Brain microvascular endothelial cell (primary cell): ENCODE data around the gene PARVG.
A peak's percentile ranks its signal among the peaks of the same experiment; 100 is the strongest.

ENCODE experiments used
- DNase-seq: peaks from one replicate; pipeline ENCODE4 v3.0.0-alpha.2; 2020
- H3K27ac ChIP-seq: fragments of 250-450 bp; sonication (Bioruptor Pico); 2 replicates; pipeline ENCODE4 v1.5.1; 2020; ENCODE audit warnings: mild to moderate bottlenecking, moderate library complexity
- H3K27me3 ChIP-seq: fragments of 250-450 bp; sonication (Bioruptor Pico); replicated peaks from 2 replicates; pipeline ENCODE4 v1.5.1; 2020; ENCODE audit warnings: mild to moderate bottlenecking
- H3K36me3 ChIP-seq: fragments of 250-450 bp; sonication (Bioruptor Pico); replicated peaks from 2 replicates; pipeline ENCODE4 v1.5.1; 2020; ENCODE audit warnings: mild to moderate bottlenecking
- H3K4me3 ChIP-seq: 2 replicates; pipeline ENCODE4 v1.5.1; 2011; ENCODE audit warnings: low read depth, mild to moderate bottlenecking, control low read depth, low read length, moderate library complexity
- in situ Hi-C: cut with HindIII; loops from 2 replicates; pipeline ENCODE4 v1.10.0; 2017; ENCODE audit warnings: low sequenced_read_pairs, low pct_ligation_motif_present
- TF ChIP-seq, protein P1 (sequence below): IDR thresholded peaks from 2 replicates; pipeline ENCODE4 v1.5.1; 2011; ENCODE audit warnings: low read depth, mild to moderate bottlenecking, moderate library complexity, low read length, control low read depth, inconsistent platforms; ENCODE audit errors: missing control alignments

PARVG gene

DNA sequence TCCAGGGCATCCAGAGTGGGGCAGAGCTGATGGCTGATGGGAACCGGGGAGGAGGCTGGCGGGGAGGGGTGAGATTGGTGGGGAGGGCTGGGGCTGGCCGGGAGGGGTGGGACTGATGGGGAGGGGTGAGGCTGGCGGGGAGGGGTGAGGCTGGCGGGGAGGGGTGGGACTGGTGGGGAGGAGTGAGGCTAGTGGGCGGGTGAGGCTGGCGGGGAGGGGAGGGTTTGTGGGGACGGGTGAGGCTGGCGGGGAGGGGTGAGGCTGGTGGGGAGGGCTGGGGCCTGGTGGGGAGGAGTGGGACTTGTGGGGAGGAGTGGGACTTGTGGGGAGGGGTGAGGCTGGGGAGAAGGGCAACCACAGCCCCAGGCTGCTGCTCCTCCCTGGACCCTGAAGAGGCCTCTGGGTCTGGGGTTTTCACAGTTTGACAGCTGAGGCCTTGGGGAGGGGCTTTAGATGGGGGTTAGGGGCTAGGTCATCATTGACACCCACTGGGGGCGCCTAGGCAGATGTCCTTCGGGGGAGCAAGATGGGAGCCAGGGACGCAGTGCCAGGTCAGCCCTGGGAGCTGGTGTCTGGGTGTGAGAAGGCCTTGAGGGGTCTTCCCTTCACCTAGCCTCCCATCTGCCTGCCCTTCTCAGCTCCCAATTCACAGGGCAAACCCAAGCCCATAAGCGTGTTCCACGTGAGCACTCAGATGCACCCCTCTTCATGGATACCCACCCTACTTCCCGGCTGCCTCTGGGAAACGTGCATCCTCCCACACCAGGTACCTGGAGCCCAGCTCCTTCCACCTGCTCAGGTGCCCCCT is 26.7 kb downstream of the PARVG start:
- no peak for DNase-seq
- TF ChIP-seq, protein P1, sequence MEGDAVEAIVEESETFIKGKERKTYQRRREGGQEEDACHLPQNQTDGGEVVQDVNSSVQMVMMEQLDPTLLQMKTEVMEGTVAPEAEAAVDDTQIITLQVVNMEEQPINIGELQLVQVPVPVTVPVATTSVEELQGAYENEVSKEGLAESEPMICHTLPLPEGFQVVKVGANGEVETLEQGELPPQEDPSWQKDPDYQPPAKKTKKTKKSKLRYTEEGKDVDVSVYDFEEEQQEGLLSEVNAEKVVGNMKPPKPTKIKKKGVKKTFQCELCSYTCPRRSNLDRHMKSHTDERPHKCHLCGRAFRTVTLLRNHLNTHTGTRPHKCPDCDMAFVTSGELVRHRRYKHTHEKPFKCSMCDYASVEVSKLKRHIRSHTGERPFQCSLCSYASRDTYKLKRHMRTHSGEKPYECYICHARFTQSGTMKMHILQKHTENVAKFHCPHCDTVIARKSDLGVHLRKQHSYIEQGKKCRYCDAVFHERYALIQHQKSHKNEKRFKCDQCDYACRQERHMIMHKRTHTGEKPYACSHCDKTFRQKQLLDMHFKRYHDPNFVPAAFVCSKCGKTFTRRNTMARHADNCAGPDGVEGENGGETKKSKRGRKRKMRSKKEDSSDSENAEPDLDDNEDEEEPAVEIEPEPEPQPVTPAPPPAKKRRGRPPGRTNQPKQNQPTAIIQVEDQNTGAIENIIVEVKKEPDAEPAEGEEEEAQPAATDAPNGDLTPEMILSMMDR: no peak
- no peak overlapping the region for H3K27ac ChIP-seq
- H3K4me3 ChIP-seq: no peak overlapping the region
- H3K27me3 ChIP-seq: no peaks in the 10 kb centered on the region
- no peaks in the 10 kb centered on the region for H3K36me3 ChIP-seq
- in situ Hi-C loops: no loop called here

DNA sequence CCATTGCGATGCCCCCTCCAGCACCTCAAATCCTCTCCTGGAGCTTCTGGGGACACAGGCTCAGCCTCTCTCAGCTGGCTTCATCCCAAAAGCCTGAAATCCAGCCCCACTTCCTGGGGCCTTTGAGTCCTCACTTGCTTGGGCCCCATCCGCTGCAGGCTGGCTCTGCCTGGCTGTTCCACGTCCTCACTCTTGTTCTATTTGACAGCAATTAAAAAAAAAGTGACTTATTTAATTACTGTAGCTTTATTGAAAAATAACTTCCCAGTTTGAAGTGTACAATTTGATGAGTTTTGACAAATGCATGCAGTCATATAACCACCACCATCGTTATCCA is 27.2 kb downstream of the PARVG start:
- Histone ChIP-seq H3K27ac (no peak overlapping the region), H3K27me3 (no peaks in the 10 kb centered on the region), H3K4me3 (no peak overlapping the region), H3K36me3 (no peaks in the 10 kb centered on the region)
- in situ Hi-C loops: no loop called here
- TF ChIP-seq, protein P1: no peak
- DNase-seq: no peak

DNA sequence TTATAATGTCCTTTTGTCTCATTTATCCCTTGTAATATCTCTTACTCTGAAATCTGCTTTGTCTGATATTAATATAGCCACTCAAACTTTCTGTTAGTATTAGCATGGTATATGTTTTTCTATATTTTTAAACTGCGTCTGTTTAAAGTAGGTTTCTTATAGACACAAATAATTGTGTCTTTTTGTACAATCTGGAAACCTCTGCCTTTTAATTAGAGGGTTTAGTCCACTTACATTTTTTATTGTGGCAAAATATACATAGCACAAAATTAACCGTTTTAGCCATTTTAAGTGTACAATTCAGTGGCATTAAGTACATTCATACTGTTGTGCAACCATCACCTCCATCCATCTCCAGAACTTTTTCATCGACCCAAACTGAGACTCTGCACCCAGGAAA is 28.6 kb downstream of the PARVG start:
- in situ Hi-C loops: no loop called here
- Histone ChIP-seq H3K27ac (no peak overlapping the region), H3K4me3 (no peak overlapping the region), H3K27me3 (no peaks in the 10 kb centered on the region), H3K36me3 (no peaks in the 10 kb centered on the region)
- DNase-seq: no peak
- TF ChIP-seq, protein P1: no peak

DNA sequence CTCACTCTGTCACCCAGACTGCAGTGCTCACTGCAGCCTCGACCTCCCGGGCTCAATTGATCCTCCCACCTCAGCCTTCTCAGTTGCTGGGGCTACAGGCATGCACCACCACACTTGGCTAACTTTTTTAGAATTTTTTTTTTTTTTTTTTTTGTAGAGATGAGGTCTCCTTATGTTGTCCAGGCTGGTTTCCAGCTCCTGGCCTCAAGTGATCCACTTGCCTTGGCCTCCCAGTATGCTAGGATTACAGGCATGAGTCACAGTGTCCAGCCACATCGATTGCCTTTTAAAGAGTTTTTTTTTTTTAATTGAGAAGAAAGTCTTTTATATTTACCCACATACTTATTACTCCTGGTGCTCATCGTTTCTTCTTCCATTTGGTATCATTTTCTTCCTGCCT is 30.0 kb downstream of the PARVG start:
- in situ Hi-C loops: no loop called here
- H3K4me3 ChIP-seq: no peak overlapping the region
- TF ChIP-seq, protein P1: no peak
- H3K27me3 ChIP-seq: no peaks in the 10 kb centered on the region
- no peaks in the 10 kb centered on the region for H3K36me3 ChIP-seq
- no peak overlapping the region for H3K27ac ChIP-seq
- DNase-seq: peak; percentile 31

DNA sequence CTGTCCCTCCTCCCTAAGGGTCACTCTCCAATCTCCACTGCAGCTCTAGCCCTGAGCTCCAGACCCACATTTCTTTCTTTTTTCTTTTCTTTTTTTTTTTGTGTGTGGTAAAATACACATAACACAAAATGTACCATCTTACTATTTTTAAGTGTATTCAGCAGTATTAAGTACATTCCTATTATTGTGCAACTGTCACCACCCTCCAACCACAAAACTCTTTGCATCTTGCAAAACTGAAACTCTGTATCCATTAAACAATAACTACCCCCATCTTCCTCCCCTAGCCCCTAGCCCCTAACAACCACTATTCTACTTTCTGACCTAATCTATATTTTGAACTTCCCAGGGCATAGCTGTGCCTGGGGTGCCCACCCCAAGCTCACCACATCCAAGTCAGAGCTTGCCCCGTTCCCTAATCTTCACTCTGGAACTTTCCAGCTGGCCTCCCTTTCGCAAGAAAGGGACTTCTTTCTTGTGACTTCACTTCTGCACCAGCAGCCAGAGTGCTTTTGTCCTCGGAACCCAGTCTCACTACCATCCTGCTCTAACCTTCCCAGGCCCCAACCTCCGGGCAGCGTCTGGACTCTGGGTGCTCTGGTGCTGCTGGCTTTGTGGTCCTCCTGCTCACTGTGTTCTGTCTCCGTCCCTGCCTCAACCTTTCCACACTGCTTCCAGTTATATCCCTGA is 30.7 kb downstream of the PARVG start:
- H3K27me3 ChIP-seq: no peaks in the 10 kb centered on the region
- no peak overlapping the region for H3K4me3 ChIP-seq
- in situ Hi-C loops: no loop called here
- TF ChIP-seq, protein P1: no peak
- DNase-seq: no peak
- H3K27ac ChIP-seq: no peak overlapping the region
- no peaks in the 10 kb centered on the region for H3K36me3 ChIP-seq
